K562 (cell line): ENCODE data around the gene SVIL. TPM values are rescaled to one million over a fixed set of nuclear protein-coding genes. Genes with fewer than 3 reads are reported as not detected.

ENCODE experiments used
- ATAC-seq: fragments of 200-7000 bp; cut with Tn5 transposase; 3 replicates; pipeline ENCODE4 v1.9.1; 2020; ENCODE audit warnings: moderate library complexity
- BruUV-seq: library from RNA; stranded (reverse); fragments of 400-500 nt; replicated peaks from 2 replicates; lab custom pipeline; 2021; lab: Mats Ljungman, UMichigan
- CTCF ChIA-PET: fragments of 300-600 bp; formaldehyde crosslinking; extraction: SDS; loops from one replicate; lab custom pipeline; 2021; ENCODE audit warnings: low intra/inter-chr PET ratio; lab: Yijun Ruan, JAX
- POLR2A ChIA-PET: fragments of 300-600, 350-650 bp; sonication (Branson Sonifier 250); formaldehyde crosslinking; extraction: SDS; loops from one replicate; lab custom pipeline; 2021; ENCODE audit warnings: antibody characterized with exemption, inconsistent platforms; lab: Yijun Ruan, JAX
- DNase-seq, 4 experiments: peaks; one replicate each; pipeline versions ENCODE4 v3.0.0 to v3.0.0-alpha.2; 2011 to 2018; ENCODE audit warnings: low spot score in 3 of 4, mixed read lengths in 3 of 4; ENCODE audit errors: extremely low read depth in 1 of 4
- FAIRE-seq: peaks from 2 replicates; lab custom pipeline; 2011; peaks lifted over from hg19 to GRCh38; lab: Jason Lieb, UNC
- H2AFZ ChIP-seq: 2 replicates; pipeline ENCODE4 v1.6.0; 2011; ENCODE audit warnings: low read depth, low read length, control low read depth, inconsistent platforms
- H3K27ac ChIP-seq: fragments of 200-600 bp; 3 replicates; pipeline ENCODE4 v1.8.0; 2011; ENCODE audit warnings: low read depth, mild to moderate bottlenecking, control low read depth, inconsistent platforms, low read length, moderate library complexity, mixed read lengths; ENCODE audit errors: extremely low read depth
- H3K27me3 ChIP-seq, 2 experiments: fragments of 300-600 bp in 1 of 2; 2 replicates in 1 of 2; 3 replicates in 1 of 2; pipeline versions ENCODE4 v1.6.0 to v1.8.0; 2011; ENCODE audit warnings: inconsistent platforms in 2 of 2, low read length in 2 of 2, mild to moderate bottlenecking in 1 of 2, mixed read lengths in 1 of 2, moderate library complexity in 1 of 2; ENCODE audit not compliant: control insufficient read depth in 2 of 2, insufficient read depth in 2 of 2
- H3K36me3 ChIP-seq: fragments of 300-600 bp; 3 replicates; pipeline ENCODE4 v1.8.0; 2011; ENCODE audit warnings: mild to moderate bottlenecking, low read length, inconsistent platforms; ENCODE audit not compliant: control insufficient read depth, insufficient read depth
- H3K4me1 ChIP-seq, 2 experiments: fragments of 200-600 bp in 1 of 2; replicated peaks in 1 of 2; 2 replicates in 1 of 2; 3 replicates in 1 of 2; pipeline versions ENCODE4 v1.5.1 to v1.8.0; 2011; ENCODE audit warnings: inconsistent platforms in 2 of 2, low read length in 2 of 2, mild to moderate bottlenecking in 1 of 2, mixed read lengths in 1 of 2, moderate library complexity in 1 of 2; ENCODE audit not compliant: control insufficient read depth in 2 of 2, insufficient read depth in 2 of 2
- H3K4me2 ChIP-seq: 2 replicates; pipeline ENCODE4 v1.6.1; 2011; ENCODE audit warnings: low read length, control low read depth, inconsistent platforms, mixed read lengths; ENCODE audit not compliant: insufficient read depth
- H3K4me3 ChIP-seq: fragments of 200-600 bp; sonication (generic), shearing (Covaris generic); 2 replicates; pipeline ENCODE4 v1.5.1; 2016; ENCODE audit warnings: control low read depth, inconsistent platforms
- H3K79me2 ChIP-seq: fragments of 200-600 bp; 3 replicates; pipeline ENCODE4 v1.8.0; 2011; ENCODE audit warnings: low read length, inconsistent platforms; ENCODE audit not compliant: control insufficient read depth, insufficient read depth
- H3K9ac ChIP-seq, 2 experiments: 2 replicates each; pipeline versions ENCODE4 v1.6.0 to v1.6.1; 2011; ENCODE audit warnings: low read depth in 2 of 2, low read length in 2 of 2, control low read depth in 1 of 2, inconsistent platforms in 1 of 2, mild to moderate bottlenecking in 1 of 2, mixed read lengths in 1 of 2; ENCODE audit not compliant: insufficient read depth in 1 of 2
- H3K9me1 ChIP-seq: one replicate; pipeline ENCODE4 v1.6.0; 2011; ENCODE audit warnings: inconsistent platforms, mild to moderate bottlenecking, low read length, moderate library complexity; ENCODE audit not compliant: control insufficient read depth, insufficient read depth
- H3K9me3 ChIP-seq: replicated peaks from 2 replicates; pipeline ENCODE4 v1.5.1; 2011; ENCODE audit warnings: low read depth, low read length, inconsistent platforms; ENCODE audit not compliant: control insufficient read depth, insufficient read depth
- H4K20me1 ChIP-seq: replicated peaks from 2 replicates; pipeline ENCODE4 v1.6.1; 2011; ENCODE audit warnings: low read length, inconsistent platforms, mixed read lengths; ENCODE audit not compliant: control insufficient read depth, insufficient read depth
- HDAC6 ChIP-seq: IDR thresholded peaks from 2 replicates; pipeline ENCODE4 v1.6.1; 2012; ENCODE audit warnings: low read depth, mild to moderate bottlenecking, control low read depth, inconsistent platforms, low read length, moderate library complexity
- HLTF ChIP-seq: fragments of 450-650 bp; IDR thresholded peaks from 2 replicates; pipeline ENCODE4 v1.6.1; 2016
- MCM7 ChIP-seq, 2 experiments: fragments of 450-650 bp; IDR thresholded peaks; 2 replicates each; pipeline ENCODE4 v1.6.1; 2016 to 2018
- NFRKB ChIP-seq: fragments of 450-650 bp; IDR thresholded peaks from 2 replicates; pipeline ENCODE4 v1.6.1; 2016; ENCODE audit warnings: low read depth
- NFYB ChIP-seq: IDR thresholded peaks from 2 replicates; pipeline ENCODE4 v1.6.1; 2011; ENCODE audit warnings: mild to moderate bottlenecking, moderate library complexity; ENCODE audit not compliant: insufficient read length; ENCODE audit errors: extremely low read depth
- NONO ChIP-seq, 2 experiments: fragments of 200-400 bp in 1 of 2; fragments of 450-650 bp in 1 of 2; formaldehyde crosslinking in 1 of 2; IDR thresholded peaks; 2 replicates each; pipeline ENCODE4 v1.6.1; 2017; ENCODE audit warnings: low read depth in 2 of 2, mild to moderate bottlenecking in 2 of 2, moderate library complexity in 2 of 2, low read length in 1 of 2
- NR2C2 ChIP-seq, 2 experiments: fragments of 200-800 bp in 1 of 2; sonication (Bioruptor generic) in 1 of 2; sonication (generic) in 1 of 2; formaldehyde crosslinking in 1 of 2; IDR thresholded peaks; 2 replicates each; pipeline versions ENCODE4 v1.6.1 to v1.8.0; 2016 to 2022; ENCODE audit warnings: mild to moderate bottlenecking in 1 of 2, missing compliant biosample characterization in 1 of 2, missing genetic modification characterization in 1 of 2, missing genetic modification reagents in 1 of 2
- NRF1 ChIP-seq, 2 experiments: fragments of 450-650 bp; IDR thresholded peaks in 1 of 2; conservative IDR thresholded peaks in 1 of 2; 2 replicates each; pipeline ENCODE4 v1.6.1; 2014; ENCODE audit warnings: mild to moderate bottlenecking in 2 of 2
- PHF20 ChIP-seq: fragments of 450-650 bp; IDR thresholded peaks from 2 replicates; pipeline ENCODE4 v1.6.1; 2018; ENCODE audit not compliant: partially characterized antibody
- SMC3 ChIP-seq: conservative IDR thresholded peaks from 2 replicates; pipeline ENCODE4 v1.6.1; 2011; ENCODE audit warnings: low read depth, low read length, improper control_type of control experiment; ENCODE audit not compliant: insufficient read depth
- THRAP3 ChIP-seq: fragments of 450-650 bp; IDR thresholded peaks from 2 replicates; pipeline ENCODE4 v1.6.1; 2016; ENCODE audit warnings: mild to moderate bottlenecking, inconsistent platforms, borderline replicate concordance
- TSC22D4 ChIP-seq: fragments of 450-650 bp; IDR thresholded peaks from 2 replicates; pipeline ENCODE4 v1.6.1; 2016; ENCODE audit warnings: missing genetic modification characterization, missing biosample characterization, control low read depth
- ZNF133 ChIP-seq: fragments of 250-450 bp; sonication (Bioruptor Pico); IDR thresholded peaks from 2 replicates; pipeline ENCODE4 v1.4.0; 2020; ENCODE audit warnings: mild to moderate bottlenecking
- ZNF263 ChIP-seq: sonication (generic); formaldehyde crosslinking; IDR thresholded peaks from 2 replicates; pipeline ENCODE4 v1.8.0; 2022; ENCODE audit warnings: mild to moderate bottlenecking, missing genetic modification reagents, borderline replicate concordance
- WGBS: fragments of 100-300 bp; shearing (Covaris generic); methylation state at CpG from one replicate; pipeline ENCODE4 v1.1.6; 2016; ENCODE audit warnings: low coverage, mixed read lengths; ENCODE audit not compliant: insufficient coverage; ENCODE audit errors: missing lambda C conversion rate; 5-methylcytosine and 5-hydroxymethylcytosine counted together
- in situ Hi-C: fragments of 300-500 bp; cut with MboI; formaldehyde crosslinking; loops from 4 replicates; pipeline ENCODE4 v1.15.0; 2018; ENCODE audit warnings: inconsistent platforms, mixed read lengths
- intact Hi-C: fragments of 100-400 bp; cut with micrococcal nuclease; formaldehyde crosslinking; loops from 2 replicates; pipeline ENCODE4 v1.14.2; 2022
- polyA plus RNA-seq, 8 experiments: library from polyadenylated mRNA; depleted of rRNA in 4 of 8; stranded (reverse) in 5 of 8; unstranded in 3 of 8; fragments of >200 nt; fragmentation: Nextera tagmentation in 2 of 8; fragmentation: Illumina TruSeq in 1 of 8; extraction: Ambion mirVana in 2 of 8; extraction: Trizol in 1 of 8; gene quantifications; 2 replicates each; pipeline versions ENCODE4 v1.2.1 to v1.2.3, GENCODE V29; 2011 to 2014; ENCODE audit warnings: inconsistent platforms in 1 of 8, missing spikeins in 1 of 8
- total RNA-seq, 7 experiments: library from RNA; depleted of rRNA in 6 of 7; stranded (reverse); fragments of >200 nt in 6 of 7; fragmentation: Illumina TruSeq in 2 of 7; extraction: Trizol in 2 of 7; gene quantifications; 2 replicates each; pipeline versions ENCODE4 v1.2.1 to v1.2.3, GENCODE V29; 2011 to 2021; ENCODE audit warnings: low replicate concordance in 1 of 7
- TF ChIP-seq, protein P1 (sequence below): fragments of 450-650 bp; IDR thresholded peaks from 2 replicates; pipeline ENCODE4 v1.6.1; 2016; ENCODE audit warnings: borderline replicate concordance
- TF ChIP-seq, protein P2 (sequence below): IDR thresholded peaks from 2 replicates; pipeline ENCODE4 v1.6.1; 2011; ENCODE audit not compliant: insufficient read length; ENCODE audit errors: extremely low read depth

Gene SVIL
- total and polyA plus RNA-seq, 9 of the 15 experiments (the other 6 are each of a cell fraction or from before 2014, with no cell fraction given), result under 0.01 to 0.18 (median 0.05) TPM; not detected in 3

DNA sequence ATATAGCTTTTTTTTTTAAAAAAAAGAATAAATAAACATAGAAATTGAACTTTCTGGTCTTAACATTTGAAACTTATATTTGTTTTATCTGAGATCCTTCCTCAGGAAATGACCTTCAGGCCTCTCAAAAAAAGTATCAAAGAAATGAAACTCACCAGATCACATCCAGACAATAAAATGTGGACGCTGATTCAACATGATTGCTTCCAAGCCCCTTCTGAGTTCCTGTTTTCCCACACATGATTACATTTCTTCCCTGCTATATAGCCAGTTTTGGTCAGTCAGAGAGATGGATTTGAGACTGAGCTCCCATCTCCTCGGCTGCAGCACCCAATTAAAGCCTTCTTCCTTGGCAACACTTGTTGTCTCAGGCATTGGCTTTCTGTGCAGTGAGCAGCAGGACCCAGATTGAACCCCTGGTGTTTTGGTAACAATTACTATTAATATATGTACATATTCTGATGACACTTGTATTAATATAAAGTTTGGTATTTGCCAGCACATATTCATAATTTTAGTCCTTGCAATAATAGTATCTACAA lies 21.8 kb upstream of the SVIL start (continued):
- TF ChIP-seq, protein P1, sequence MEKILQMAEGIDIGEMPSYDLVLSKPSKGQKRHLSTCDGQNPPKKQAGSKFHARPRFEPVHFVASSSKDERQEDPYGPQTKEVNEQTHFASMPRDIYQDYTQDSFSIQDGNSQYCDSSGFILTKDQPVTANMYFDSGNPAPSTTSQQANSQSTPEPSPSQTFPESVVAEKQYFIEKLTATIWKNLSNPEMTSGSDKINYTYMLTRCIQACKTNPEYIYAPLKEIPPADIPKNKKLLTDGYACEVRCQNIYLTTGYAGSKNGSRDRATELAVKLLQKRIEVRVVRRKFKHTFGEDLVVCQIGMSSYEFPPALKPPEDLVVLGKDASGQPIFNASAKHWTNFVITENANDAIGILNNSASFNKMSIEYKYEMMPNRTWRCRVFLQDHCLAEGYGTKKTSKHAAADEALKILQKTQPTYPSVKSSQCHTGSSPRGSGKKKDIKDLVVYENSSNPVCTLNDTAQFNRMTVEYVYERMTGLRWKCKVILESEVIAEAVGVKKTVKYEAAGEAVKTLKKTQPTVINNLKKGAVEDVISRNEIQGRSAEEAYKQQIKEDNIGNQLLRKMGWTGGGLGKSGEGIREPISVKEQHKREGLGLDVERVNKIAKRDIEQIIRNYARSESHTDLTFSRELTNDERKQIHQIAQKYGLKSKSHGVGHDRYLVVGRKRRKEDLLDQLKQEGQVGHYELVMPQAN, result no peak
- TF ChIP-seq HDAC6 (no peak), NFRKB (no peak), NONO (IDR thresholded peaks at IDR 0.05; ENCODE audit: low read depth in 2 of 2, low read length in 1 of 2) (no peak), ZNF133 (CRISPR knock-in tag) (no peak), TSC22D4 (tag) (no peak), ZNF263 (CRISPR knock-in tag) (no peak), MCM7 (IDR thresholded peaks at IDR 0.05) (no peak)
- TF ChIP-seq, all 486 proteins: peak for 0

GRCh38 chr10:29652192-29652591 lies 17.4 kb upstream of the SVIL start:
- CTCF ChIA-PET, result no interaction called here
- FAIRE-seq (no peak), ATAC-seq (no peak), DNase-seq (no peak)
- Histone ChIP-seq H3K4me3 (no peak overlapping the region), H3K36me3 (no peaks in the 10 kb centered on the region), H3K27ac (no peak overlapping the region), H4K20me1 (no peaks in the 10 kb centered on the region), H3K9me3 (no peaks in the 10 kb centered on the region), H2AFZ (no peak overlapping the region), H3K27me3 (no peaks in the 10 kb centered on the region), H3K9me1 (no peaks in the 10 kb centered on the region), H3K9ac (no peak overlapping the region), H3K4me1 (no peaks in the 10 kb centered on the region), H3K79me2 (no peaks in the 10 kb centered on the region), H3K4me2 (no peak overlapping the region)
- BruUV-seq, result no TSS peak
- POLR2A ChIA-PET, result no interaction called here
- 0% methylated on average over 2 of the region's 2 CpGs for WGBS
- in situ Hi-C loops (no loop called here), intact Hi-C loops (no loop called here)
- TF ChIP-seq, protein P2, sequence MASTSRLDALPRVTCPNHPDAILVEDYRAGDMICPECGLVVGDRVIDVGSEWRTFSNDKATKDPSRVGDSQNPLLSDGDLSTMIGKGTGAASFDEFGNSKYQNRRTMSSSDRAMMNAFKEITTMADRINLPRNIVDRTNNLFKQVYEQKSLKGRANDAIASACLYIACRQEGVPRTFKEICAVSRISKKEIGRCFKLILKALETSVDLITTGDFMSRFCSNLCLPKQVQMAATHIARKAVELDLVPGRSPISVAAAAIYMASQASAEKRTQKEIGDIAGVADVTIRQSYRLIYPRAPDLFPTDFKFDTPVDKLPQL, result no peak
- TF ChIP-seq PHF20 (no peak), NFYB (no peak), NRF1 (conservative IDR thresholded peaks at IDR 0.05 in 1 of 2, IDR thresholded peaks at IDR 0.05 in 1 of 2) (no peak), SMC3 (no peak), HLTF (no peak), NR2C2 (CRISPR knock-in tag; IDR thresholded peaks at IDR 0.05) (no peak), NR2C2 (tag; IDR thresholded peaks at IDR 0.05) (no peak), THRAP3 (no peak)
